ENCODE data around the gene ELF5. TPM values are rescaled to one million over a fixed set of nuclear protein-coding genes. Genes with fewer than 3 reads are reported as not detected.

ELF5 gene
- total and polyA plus RNA-seq, 7 experiments from 2014 or later = not detected

DNA sequence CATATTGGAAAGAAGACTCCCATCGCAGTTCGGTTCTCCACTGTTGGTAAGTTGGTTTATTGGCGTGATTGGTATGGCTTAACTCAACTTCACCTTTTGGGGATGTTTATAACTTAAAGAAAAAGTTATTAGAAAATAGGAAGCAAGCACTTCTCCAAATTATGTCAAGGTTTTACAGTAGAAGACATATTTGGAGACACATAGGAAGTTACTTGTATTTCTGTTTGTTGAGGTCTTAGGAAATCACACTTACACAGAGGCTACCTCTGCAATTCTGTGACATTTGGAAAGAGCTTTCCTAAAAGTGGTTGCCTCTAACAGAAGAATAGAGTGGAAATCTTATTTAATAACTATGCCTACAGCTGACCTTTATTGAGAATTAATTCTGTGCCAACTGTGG lies 62.5 kb downstream of the ELF5 start:
- POLR2A ChIA-PET = interaction anchor here (0.6 to 2.8 kb wide), 2 partner anchors 12 to 1297 kb away, joined by 7 to 11 read pairs; partner anchors contain the start of gene CAT
- intact Hi-C loops (cut with micrococcal nuclease) = no loop called here
- Mint-ChIP-seq H3K27ac (no peak overlapping the region), H3K36me3 (peaks cover 13 to 52% (median 29%) of the 10 kb centered on the region in 5 donors), H3K4me3 (no peak overlapping the region), H3K4me1 (peaks cover 19 to 40% (median 36%) of the 10 kb centered on the region in 7 donors), H3K9me3 (no peaks in the 10 kb centered on the region), H3K27me3 (no peaks in the 10 kb centered on the region)
- Histone ChIP-seq H3K4me3 (ENCODE audit: low read length) (no peak overlapping the region), H3K36me3 (ENCODE audit: control insufficient read depth in 2 of 3, insufficient read depth in 3 of 3, low read length in 3 of 3) (peaks cover 11 to 41% (median 16%) of the 10 kb centered on the region in 3 experiments), H3K27ac (ENCODE audit: low read depth, low read length) (no peak overlapping the region), H3K27me3 (ENCODE audit: control insufficient read depth in 2 of 2, insufficient read depth in 2 of 2, low read length in 2 of 2) (no peaks in the 10 kb centered on the region), H3K4me1 (ENCODE audit: control insufficient read depth in 2 of 2, insufficient read depth in 2 of 2, low read length in 2 of 2) (peaks cover 9 to 13% of the 10 kb centered on the region in 2 donors), H3K9me3 (ENCODE audit: control insufficient read depth in 2 of 3, low read length in 3 of 3) (no peaks in the 10 kb centered on the region)
- CTCF ChIA-PET = no interaction called here
- ATAC-seq (peak; percentile 52), DNase-seq (no peak)

DNA sequence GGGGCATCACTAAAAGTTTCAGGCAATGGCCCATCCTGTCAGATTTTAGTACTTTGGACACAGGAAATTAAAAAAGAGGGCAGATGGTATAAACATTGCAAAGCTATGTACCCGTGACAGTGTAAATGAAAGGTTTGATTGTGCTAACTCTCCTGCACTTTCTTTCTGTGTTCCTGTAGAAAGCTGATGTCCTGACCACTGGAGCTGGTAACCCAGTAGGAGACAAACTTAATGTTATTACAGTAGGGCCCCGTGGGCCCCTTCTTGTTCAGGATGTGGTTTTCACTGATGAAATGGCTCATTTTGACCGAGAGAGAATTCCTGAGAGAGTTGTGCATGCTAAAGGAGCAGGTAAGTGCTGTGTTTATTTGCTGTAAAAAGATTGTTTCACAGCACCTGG lies 64.6 kb downstream of the ELF5 start:
- peaks cover 10 to 26% (median 11%) of the 10 kb centered on the region in 3 experiments for H3K36me3 ChIP-seq (ENCODE audit: control insufficient read depth in 2 of 3, insufficient read depth in 3 of 3, low read length in 3 of 3)
- Mint-ChIP-seq H3K9me3 (no peaks in the 10 kb centered on the region), H3K27ac (peak overlapping the region in 3 of 9 donors; percentile 24 to 32 (median 27)), H3K4me1 (peaks cover 22 to 56% (median 47%) of the 10 kb centered on the region in 7 donors), H3K27me3 (no peaks in the 10 kb centered on the region), H3K4me3 (peak overlapping the region in 8 of 10 donors; percentile 4 to 59 (median 20)), H3K36me3 (peaks cover 9 to 38% (median 32%) of the 10 kb centered on the region in 5 donors)
- no peak overlapping the region for H3K4me3 ChIP-seq (ENCODE audit: low read length)
- intact Hi-C loops (cut with micrococcal nuclease) = no loop called here
- ATAC-seq = no peak
- POLR2A ChIA-PET = no interaction called here
- DNase-seq = no peak
- H3K27ac ChIP-seq (ENCODE audit: low read depth, low read length) = no peak overlapping the region
- peaks cover 9 to 13% of the 10 kb centered on the region in 2 donors for H3K4me1 ChIP-seq (ENCODE audit: control insufficient read depth in 2 of 2, insufficient read depth in 2 of 2, low read length in 2 of 2)
- no peaks in the 10 kb centered on the region for H3K27me3 ChIP-seq (ENCODE audit: control insufficient read depth in 2 of 2, insufficient read depth in 2 of 2, low read length in 2 of 2)
- H3K9me3 ChIP-seq (ENCODE audit: control insufficient read depth in 2 of 3, low read length in 3 of 3) = no peaks in the 10 kb centered on the region
- CTCF ChIA-PET = interaction anchor here (0.8 kb wide), 1 partner anchor 16 kb away, joined by 3 read pairs; no protein-coding TSS in a partner anchor

DNA sequence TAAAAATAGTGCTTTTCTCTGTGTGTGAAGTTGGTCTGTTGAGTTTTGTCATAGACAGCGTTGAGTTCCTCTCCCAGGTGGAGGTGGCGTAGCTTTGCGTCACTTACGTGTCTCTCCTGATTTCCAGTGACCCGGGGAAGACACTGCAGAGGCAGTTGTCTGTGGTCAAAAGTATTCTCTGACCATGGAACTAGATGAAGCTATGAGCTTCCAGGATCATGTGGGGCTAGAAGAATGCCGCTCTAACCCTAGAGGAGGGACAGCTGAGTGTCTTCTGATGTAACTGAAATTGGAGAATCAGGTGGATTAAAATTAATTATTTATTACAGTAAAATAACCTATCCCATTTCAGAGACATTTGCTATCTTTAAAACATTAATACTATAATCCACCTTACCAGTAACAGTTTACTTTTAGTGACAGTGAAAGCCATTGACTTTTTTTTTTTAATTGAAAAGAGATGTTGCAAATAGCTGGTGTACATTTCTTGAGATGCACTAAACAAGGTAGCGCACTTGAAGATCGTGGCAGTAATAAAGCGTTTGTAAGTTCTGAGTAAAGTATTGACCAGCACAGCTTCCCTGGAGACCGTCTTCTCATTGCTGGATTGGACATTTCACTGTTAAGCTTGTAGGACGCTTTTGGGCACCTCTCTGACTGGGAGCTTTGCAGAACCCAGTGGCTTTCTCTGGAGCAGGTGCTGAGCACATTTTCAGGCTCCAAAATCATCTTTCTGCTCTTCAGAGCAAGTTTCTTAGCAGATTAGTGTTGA lies 65.2 kb downstream of the ELF5 start:
- intact Hi-C loops (cut with micrococcal nuclease) = no loop called here

DNA sequence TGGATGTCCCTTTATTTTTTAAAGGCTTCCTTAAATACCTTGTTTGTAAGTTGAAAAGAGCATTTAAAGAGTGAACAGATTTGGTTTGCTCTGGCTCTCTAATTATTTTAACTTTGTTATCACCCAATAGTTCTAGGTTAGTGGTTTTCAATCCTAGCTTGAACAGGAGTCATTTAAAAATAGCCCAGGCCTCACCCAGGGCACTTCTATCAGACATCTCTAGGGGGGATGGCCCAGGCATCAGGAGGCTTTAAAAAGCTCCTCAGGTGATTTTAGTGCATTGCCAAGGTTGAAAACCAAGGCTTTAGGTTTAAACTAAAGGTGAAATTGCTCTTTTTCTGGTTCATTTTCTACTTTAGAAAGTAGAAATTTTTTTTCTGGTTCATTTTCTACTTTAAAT lies 66.5 kb downstream of the ELF5 start:
- no peak overlapping the region for H3K4me3 ChIP-seq (ENCODE audit: low read length)
- Mint-ChIP-seq H3K36me3 (peaks cover 4 to 25% (median 22%) of the 10 kb centered on the region in 5 donors), H3K27ac (peak overlapping the region in 1 of 9 donors; percentile 23), H3K4me3 (peak overlapping the region in 3 of 10 donors; percentile 4 to 41 (median 22)), H3K4me1 (peaks cover 27 to 68% (median 63%) of the 10 kb centered on the region in 7 donors), H3K9me3 (no peaks in the 10 kb centered on the region), H3K27me3 (no peaks in the 10 kb centered on the region)
- DNase-seq (no peak), ATAC-seq (no peak)
- H3K4me1 ChIP-seq (ENCODE audit: control insufficient read depth in 2 of 2, insufficient read depth in 2 of 2, low read length in 2 of 2) = peaks cover 9 to 13% of the 10 kb centered on the region in 2 donors
- no peaks in the 10 kb centered on the region for H3K9me3 ChIP-seq (ENCODE audit: control insufficient read depth in 2 of 3, low read length in 3 of 3)
- H3K27ac ChIP-seq (ENCODE audit: low read depth, low read length) = no peak overlapping the region
- no peaks in the 10 kb centered on the region for H3K27me3 ChIP-seq (ENCODE audit: control insufficient read depth in 2 of 2, insufficient read depth in 2 of 2, low read length in 2 of 2)
- ChIA-PET POLR2A (interaction anchor here (0.8 kb wide), 1 partner anchor 21 kb away, joined by 3 read pairs; no protein-coding TSS in a partner anchor), CTCF (no interaction called here)
- intact Hi-C loops (cut with micrococcal nuclease) = no loop called here
- H3K36me3 ChIP-seq (ENCODE audit: control insufficient read depth in 2 of 3, insufficient read depth in 3 of 3, low read length in 3 of 3) = peaks cover 0 to 20% (median 4%) of the 10 kb centered on the region in 3 experiments

More for the DNA sequence above, 65.2 kb downstream of the ELF5 start:
- CTCF ChIA-PET = interaction anchor here (0.8 kb wide), 1 partner anchor 17 kb away, joined by 3 read pairs; no protein-coding TSS in a partner anchor
- Histone ChIP-seq H3K27me3 (ENCODE audit: control insufficient read depth in 2 of 2, insufficient read depth in 2 of 2, low read length in 2 of 2) (no peaks in the 10 kb centered on the region), H3K4me3 (ENCODE audit: low read length) (no peak overlapping the region), H3K4me1 (ENCODE audit: control insufficient read depth in 2 of 2, insufficient read depth in 2 of 2, low read length in 2 of 2) (peaks cover 9 to 13% of the 10 kb centered on the region in 2 donors), H3K27ac (ENCODE audit: low read depth, low read length) (no peak overlapping the region), H3K36me3 (ENCODE audit: control insufficient read depth in 2 of 3, insufficient read depth in 3 of 3, low read length in 3 of 3) (peaks cover 4 to 21% (median 5%) of the 10 kb centered on the region in 3 experiments), H3K9me3 (ENCODE audit: control insufficient read depth in 2 of 3, low read length in 3 of 3) (no peaks in the 10 kb centered on the region)
- no peak for ATAC-seq
- DNase-seq = no peak
- peaks cover 9 to 32% (median 30%) of the 10 kb centered on the region in 5 donors for H3K36me3 Mint-ChIP-seq
- H3K4me1 Mint-ChIP-seq = peaks cover 22 to 62% (median 53%) of the 10 kb centered on the region in 7 donors
- H3K27me3 Mint-ChIP-seq = no peaks in the 10 kb centered on the region
- peak overlapping the region in 2 of 9 donors; percentile 32 to 43 for H3K27ac Mint-ChIP-seq
- POLR2A ChIA-PET = no interaction called here
- H3K4me3 Mint-ChIP-seq = peak overlapping the region in 9 of 10 donors; percentile 4 to 59 (median 17)
- no peaks in the 10 kb centered on the region for H3K9me3 Mint-ChIP-seq

DNA sequence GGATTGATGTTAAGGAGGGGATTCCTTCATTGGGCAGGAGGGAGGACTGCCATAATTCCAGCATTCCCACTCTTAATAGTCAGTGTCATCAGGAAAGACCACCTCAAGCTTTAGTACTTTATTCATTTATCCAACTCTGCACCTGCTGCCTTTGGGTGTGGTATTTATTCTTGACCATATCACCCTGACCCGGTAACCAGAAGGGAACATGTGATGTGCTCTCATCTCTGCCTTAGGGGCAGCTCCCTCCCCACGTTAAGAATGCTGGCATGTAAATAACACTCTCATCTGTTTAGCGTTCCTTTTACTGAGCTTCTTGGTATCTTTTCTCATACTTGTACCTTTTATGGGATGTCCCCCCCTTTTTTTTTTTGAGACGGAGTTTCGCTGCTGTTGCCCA lies 67.2 kb downstream of the ELF5 start:
- no peak overlapping the region for H3K4me3 Mint-ChIP-seq
- ChIA-PET CTCF (no interaction called here), POLR2A (interaction anchor here (0.5 kb wide), 1 partner anchor 1288 kb away, joined by 3 read pairs; no protein-coding TSS in a partner anchor)
- Histone ChIP-seq H3K36me3 (ENCODE audit: control insufficient read depth in 2 of 3, insufficient read depth in 3 of 3, low read length in 3 of 3) (peaks cover 0 to 15% (median 4%) of the 10 kb centered on the region in 3 experiments), H3K27me3 (ENCODE audit: control insufficient read depth in 2 of 2, insufficient read depth in 2 of 2, low read length in 2 of 2) (no peaks in the 10 kb centered on the region), H3K4me1 (ENCODE audit: control insufficient read depth in 2 of 2, insufficient read depth in 2 of 2, low read length in 2 of 2) (peaks cover 9 to 13% of the 10 kb centered on the region in 2 donors), H3K9me3 (ENCODE audit: control insufficient read depth in 2 of 3, low read length in 3 of 3) (no peaks in the 10 kb centered on the region), H3K4me3 (ENCODE audit: low read length) (no peak overlapping the region), H3K27ac (ENCODE audit: low read depth, low read length) (no peak overlapping the region)
- peaks cover 28 to 70% (median 64%) of the 10 kb centered on the region in 7 donors for H3K4me1 Mint-ChIP-seq
- intact Hi-C loops (cut with micrococcal nuclease) = no loop called here
- H3K36me3 Mint-ChIP-seq = peaks cover 0 to 19% (median 18%) of the 10 kb centered on the region in 5 donors
- no peaks in the 10 kb centered on the region for H3K9me3 Mint-ChIP-seq
- DNase-seq (no peak), ATAC-seq (no peak)
- no peaks in the 10 kb centered on the region for H3K27me3 Mint-ChIP-seq
- H3K27ac Mint-ChIP-seq = no peak overlapping the region

DNA sequence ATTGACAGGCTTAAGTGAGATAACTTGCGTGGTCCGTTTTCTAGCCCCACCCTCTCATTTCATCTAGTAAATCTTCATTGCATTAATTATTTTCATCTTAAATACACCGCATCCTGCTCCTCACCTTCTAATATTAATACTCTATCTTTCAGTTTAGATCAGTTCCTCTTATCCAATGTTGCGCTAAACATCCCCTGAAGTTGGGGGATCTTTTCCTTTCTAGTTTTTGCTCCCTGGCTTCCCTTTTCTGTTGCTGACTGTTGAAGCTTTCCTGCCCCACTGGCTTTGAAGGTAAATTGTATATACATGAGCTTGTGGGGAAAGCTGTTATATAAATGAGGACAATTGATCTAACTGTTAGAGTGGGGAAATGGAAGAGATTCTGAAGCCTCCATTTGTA lies 67.6 kb downstream of the ELF5 start:
- intact Hi-C loops (cut with micrococcal nuclease) = no loop called here
- no peak for DNase-seq
- no peak overlapping the region for H3K4me3 Mint-ChIP-seq
- ChIA-PET POLR2A (interaction anchor here (0.5 kb wide), 1 partner anchor 1288 kb away, joined by 3 read pairs; no protein-coding TSS in a partner anchor), CTCF (no interaction called here)
- no peak for ATAC-seq
- Histone ChIP-seq H3K9me3 (ENCODE audit: control insufficient read depth in 2 of 3, low read length in 3 of 3) (no peaks in the 10 kb centered on the region), H3K4me1 (ENCODE audit: control insufficient read depth in 2 of 2, insufficient read depth in 2 of 2, low read length in 2 of 2) (peaks cover 9 to 13% of the 10 kb centered on the region in 2 donors), H3K27ac (ENCODE audit: low read depth, low read length) (no peak overlapping the region), H3K36me3 (ENCODE audit: control insufficient read depth in 2 of 3, insufficient read depth in 3 of 3, low read length in 3 of 3) (peaks cover 0 to 13% (median 4%) of the 10 kb centered on the region in 3 experiments), H3K4me3 (ENCODE audit: low read length) (no peak overlapping the region), H3K27me3 (ENCODE audit: control insufficient read depth in 2 of 2, insufficient read depth in 2 of 2, low read length in 2 of 2) (no peaks in the 10 kb centered on the region)
- H3K4me1 Mint-ChIP-seq = peaks cover 31 to 74% (median 68%) of the 10 kb centered on the region in 7 donors
- no peaks in the 10 kb centered on the region for H3K27me3 Mint-ChIP-seq
- H3K36me3 Mint-ChIP-seq = peaks cover 0 to 18% (median 16%) of the 10 kb centered on the region in 5 donors
- no peak overlapping the region for H3K27ac Mint-ChIP-seq
- peaks cover 0 to 2% (median 0%) of the 10 kb centered on the region in 11 donors for H3K9me3 Mint-ChIP-seq
